DND-41 (cell line): ENCODE measurements around the gene COPS2.

Experiments
- ATAC-seq: fragments of 200-7000 bp; cut with Tn5 transposase; 3 replicates; pipeline ENCODE4 v1.9.1; 2021; ENCODE audit warnings: low read depth; ENCODE audit not compliant: insufficient read depth
- DNase-seq: peaks from one replicate; pipeline ENCODE4 v3.0.0-alpha.2; 2020
- H2AFZ ChIP-seq: 2 replicates; pipeline ENCODE4 v1.6.0; 2012; ENCODE audit warnings: low read depth, low read length
- H3K27ac ChIP-seq: 2 replicates; pipeline ENCODE4 v1.5.1; 2012; ENCODE audit warnings: low read length, inconsistent platforms
- H3K27me3 ChIP-seq: fragments of 200-600 bp; sonication (generic); 2 replicates; pipeline ENCODE4 v1.6.0; 2012; ENCODE audit warnings: low read length, mild to moderate bottlenecking, inconsistent platforms; ENCODE audit not compliant: insufficient read depth, poor library complexity
- H3K36me3 ChIP-seq: 2 replicates; pipeline ENCODE4 v1.5.1; 2012; ENCODE audit warnings: low read length, inconsistent platforms; ENCODE audit not compliant: insufficient read depth
- H3K4me1 ChIP-seq: 2 replicates; pipeline ENCODE4 v1.5.1; 2012; ENCODE audit warnings: mild to moderate bottlenecking, low read length; ENCODE audit not compliant: insufficient read depth
- H3K4me2 ChIP-seq: 2 replicates; pipeline ENCODE4 v1.6.0; 2012; ENCODE audit warnings: mild to moderate bottlenecking, moderate library complexity, low read length, inconsistent platforms; ENCODE audit not compliant: insufficient read depth
- H3K4me3 ChIP-seq, 2 experiments: fragments of 200-600 bp in 1 of 2; shearing (Covaris generic) in 1 of 2; 2 replicates each; pipeline ENCODE4 v1.5.1; 2012 to 2016; ENCODE audit warnings: inconsistent platforms in 2 of 2, low read length in 2 of 2, mild to moderate bottlenecking in 2 of 2, low read depth in 1 of 2, moderate library complexity in 1 of 2
- H3K79me2 ChIP-seq: 2 replicates; pipeline ENCODE4 v1.6.0; 2012; ENCODE audit warnings: low read length, inconsistent platforms; ENCODE audit not compliant: insufficient read depth
- H3K9ac ChIP-seq: 2 replicates; pipeline ENCODE4 v1.6.0; 2012; ENCODE audit warnings: low read depth, mild to moderate bottlenecking, inconsistent platforms, low read length, moderate library complexity
- H3K9me3 ChIP-seq: 2 replicates; pipeline ENCODE4 v1.5.1; 2012; ENCODE audit warnings: low read length, moderate library complexity, mild to moderate bottlenecking, inconsistent platforms; ENCODE audit not compliant: insufficient read depth, severe bottlenecking
- H4K20me1 ChIP-seq: 2 replicates; pipeline ENCODE4 v1.6.0; 2012; ENCODE audit warnings: low read length; ENCODE audit not compliant: insufficient read depth
- EZH2 ChIP-seq: IDR thresholded peaks from 3 replicates; pipeline ENCODE4 v1.6.1; 2012; ENCODE audit warnings: borderline replicate concordance, low read depth, mild to moderate bottlenecking, moderate library complexity, low read length, inconsistent platforms; ENCODE audit not compliant: severe bottlenecking
- TF ChIP-seq, protein P1 (sequence below): IDR thresholded peaks from 2 replicates; pipeline ENCODE4 v1.5.1; 2012; ENCODE audit warnings: borderline replicate concordance, low read length, moderate library complexity, mild to moderate bottlenecking; ENCODE audit not compliant: poor library complexity, severe bottlenecking; ENCODE audit errors: extremely low read depth

The COPS2 gene

DNA sequence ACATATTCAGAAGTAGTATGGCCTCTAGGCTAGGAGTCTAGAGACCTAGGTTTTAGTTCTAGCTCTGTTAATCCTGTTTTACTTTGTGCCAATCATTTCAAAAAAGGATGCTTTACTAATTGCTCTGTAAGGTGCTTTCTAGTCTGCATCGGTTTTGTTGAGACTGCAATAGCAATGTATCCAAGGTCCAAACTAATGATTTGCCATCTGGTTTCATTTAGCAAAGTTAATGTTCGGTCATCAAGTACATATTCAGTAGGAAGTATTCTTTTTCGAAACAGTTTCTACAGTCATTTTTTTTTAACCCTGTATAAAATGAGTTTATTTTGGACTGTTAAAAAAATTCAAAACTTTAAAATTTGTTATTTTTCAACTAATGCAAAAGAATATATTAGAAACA lies 12.6 kb upstream of the COPS2 start:
- H3K36me3 ChIP-seq: no peaks in the 10 kb centered on the region
- no peaks in the 10 kb centered on the region for H4K20me1 ChIP-seq
- no peak overlapping the region for H3K4me2 ChIP-seq
- TF ChIP-seq, protein P1, sequence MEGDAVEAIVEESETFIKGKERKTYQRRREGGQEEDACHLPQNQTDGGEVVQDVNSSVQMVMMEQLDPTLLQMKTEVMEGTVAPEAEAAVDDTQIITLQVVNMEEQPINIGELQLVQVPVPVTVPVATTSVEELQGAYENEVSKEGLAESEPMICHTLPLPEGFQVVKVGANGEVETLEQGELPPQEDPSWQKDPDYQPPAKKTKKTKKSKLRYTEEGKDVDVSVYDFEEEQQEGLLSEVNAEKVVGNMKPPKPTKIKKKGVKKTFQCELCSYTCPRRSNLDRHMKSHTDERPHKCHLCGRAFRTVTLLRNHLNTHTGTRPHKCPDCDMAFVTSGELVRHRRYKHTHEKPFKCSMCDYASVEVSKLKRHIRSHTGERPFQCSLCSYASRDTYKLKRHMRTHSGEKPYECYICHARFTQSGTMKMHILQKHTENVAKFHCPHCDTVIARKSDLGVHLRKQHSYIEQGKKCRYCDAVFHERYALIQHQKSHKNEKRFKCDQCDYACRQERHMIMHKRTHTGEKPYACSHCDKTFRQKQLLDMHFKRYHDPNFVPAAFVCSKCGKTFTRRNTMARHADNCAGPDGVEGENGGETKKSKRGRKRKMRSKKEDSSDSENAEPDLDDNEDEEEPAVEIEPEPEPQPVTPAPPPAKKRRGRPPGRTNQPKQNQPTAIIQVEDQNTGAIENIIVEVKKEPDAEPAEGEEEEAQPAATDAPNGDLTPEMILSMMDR: no peak
- no peak for TF ChIP-seq EZH2
- H3K4me1 ChIP-seq: peaks cover 25% of the 10 kb centered on the region
- ATAC-seq (no peak), DNase-seq (no peak)
- H2AFZ ChIP-seq: no peak overlapping the region
- H3K27me3 ChIP-seq: no peaks in the 10 kb centered on the region
- no peak overlapping the region for H3K4me3 ChIP-seq
- no peak overlapping the region for H3K27ac ChIP-seq
- peaks cover 32% of the 10 kb centered on the region for H3K79me2 ChIP-seq
- no peaks in the 10 kb centered on the region for H3K9me3 ChIP-seq
- H3K9ac ChIP-seq: no peak overlapping the region

DNA sequence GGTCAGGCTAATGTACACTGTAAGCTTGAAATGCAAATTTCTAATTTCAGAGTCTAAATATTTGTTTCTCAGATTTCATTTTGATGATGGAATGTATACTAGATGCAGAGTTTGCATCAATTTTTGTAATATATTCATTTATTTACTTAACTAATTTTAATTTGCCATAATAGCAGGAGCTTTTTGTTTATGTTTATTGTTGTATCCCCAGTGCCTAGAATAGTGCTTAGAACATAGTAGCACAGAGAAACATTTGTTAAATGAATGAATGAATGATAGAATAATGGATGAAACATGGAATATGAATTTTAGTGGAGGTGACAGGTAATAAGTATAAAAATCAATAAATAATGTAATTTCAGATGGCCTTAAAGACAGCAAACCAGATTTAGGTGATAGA lies 9.5 kb upstream of the COPS2 start:
- Histone ChIP-seq H4K20me1 (no peaks in the 10 kb centered on the region), H3K4me1 (peaks cover 5% of the 10 kb centered on the region), H3K9ac (no peak overlapping the region), H3K79me2 (peaks cover 3% of the 10 kb centered on the region; the same call in 1 of the 2 replicates), H3K27ac (no peak overlapping the region), H3K36me3 (no peaks in the 10 kb centered on the region), H3K27me3 (no peaks in the 10 kb centered on the region), H3K4me3 (no peak overlapping the region), H3K4me2 (no peak overlapping the region), H2AFZ (no peak overlapping the region), H3K9me3 (no peaks in the 10 kb centered on the region)
- ATAC-seq (no peak), DNase-seq (no peak)
- TF ChIP-seq, protein P1: no peak

DNA sequence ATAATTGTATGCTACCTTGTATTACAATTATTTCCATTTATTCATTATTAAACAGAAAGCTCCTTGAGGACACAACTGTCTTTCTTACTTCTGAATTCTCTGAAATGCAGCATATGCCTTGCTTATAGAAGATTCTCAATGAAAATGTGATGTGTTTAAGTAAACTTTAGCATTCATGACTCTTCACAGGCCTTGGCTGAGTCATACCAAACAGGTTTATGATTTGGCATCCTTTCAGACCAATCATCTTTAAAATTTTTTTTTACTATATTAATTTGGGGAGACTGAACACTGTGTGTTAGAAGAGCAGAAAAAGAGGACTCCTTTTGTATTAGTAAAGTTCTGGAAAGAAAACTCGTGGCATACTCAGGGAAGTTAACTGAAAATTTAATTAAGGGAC lies 8.3 kb upstream of the COPS2 start:
- Histone ChIP-seq H3K36me3 (no peaks in the 10 kb centered on the region), H3K27ac (no peak overlapping the region), H3K4me2 (no peak overlapping the region), H4K20me1 (no peaks in the 10 kb centered on the region), H3K9me3 (no peaks in the 10 kb centered on the region), H3K9ac (no peak overlapping the region), H3K4me3 (no peak overlapping the region), H3K4me1 (no peaks in the 10 kb centered on the region), H3K27me3 (no peaks in the 10 kb centered on the region), H2AFZ (no peak overlapping the region), H3K79me2 (peaks cover 7% of the 10 kb centered on the region; the same call in 1 of the 2 replicates)
- DNase-seq (no peak), ATAC-seq (no peak)
- TF ChIP-seq, protein P1: no peak
- no peak for TF ChIP-seq EZH2
